Measurements from ENCODE around the gene DDX10. TPM values are rescaled to one million over a fixed set of nuclear protein-coding genes. Genes with fewer than 3 reads are reported as not detected.
"Not testable (repeated sequence)": the region's sequence is repeated elsewhere in the genome, so short reads cannot be mapped to it uniquely, and the experiment has no call there.

DDX10 gene
- total RNA-seq, 1 donor from 2014 or later, result 24.5 TPM

DNA sequence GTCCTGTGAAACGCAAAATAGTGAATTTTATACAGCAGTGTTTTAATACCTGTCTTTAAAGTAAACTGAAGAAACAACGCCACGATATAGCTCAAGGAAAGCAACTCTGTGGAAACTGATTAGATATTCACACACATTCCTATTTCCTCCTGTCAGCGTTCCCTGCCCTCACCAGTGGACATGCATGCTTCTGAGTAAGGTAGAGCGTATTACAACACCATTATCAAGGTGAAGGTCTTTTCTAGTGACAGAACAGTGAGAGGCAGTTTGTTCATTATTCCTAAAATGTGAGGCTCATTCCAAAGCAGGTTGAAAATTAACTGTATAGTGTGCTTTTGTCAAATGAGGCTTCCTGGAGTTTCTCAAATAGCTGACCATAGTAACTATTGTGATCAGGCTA, 153.1 kb downstream of the DDX10 start:
- Histone ChIP-seq H3K4me3 (ENCODE audit: low read depth, low read length) (no peak overlapping the region), H3K36me3 (ENCODE audit: control insufficient read depth, insufficient read depth, low read length) (no peaks in the 10 kb centered on the region), H3K27me3 (ENCODE audit: control insufficient read depth, insufficient read depth, low read length) (no peaks in the 10 kb centered on the region)
- peak; percentile 9 for DNase-seq (ENCODE audit: low read depth)
- TF ChIP-seq, protein P1, sequence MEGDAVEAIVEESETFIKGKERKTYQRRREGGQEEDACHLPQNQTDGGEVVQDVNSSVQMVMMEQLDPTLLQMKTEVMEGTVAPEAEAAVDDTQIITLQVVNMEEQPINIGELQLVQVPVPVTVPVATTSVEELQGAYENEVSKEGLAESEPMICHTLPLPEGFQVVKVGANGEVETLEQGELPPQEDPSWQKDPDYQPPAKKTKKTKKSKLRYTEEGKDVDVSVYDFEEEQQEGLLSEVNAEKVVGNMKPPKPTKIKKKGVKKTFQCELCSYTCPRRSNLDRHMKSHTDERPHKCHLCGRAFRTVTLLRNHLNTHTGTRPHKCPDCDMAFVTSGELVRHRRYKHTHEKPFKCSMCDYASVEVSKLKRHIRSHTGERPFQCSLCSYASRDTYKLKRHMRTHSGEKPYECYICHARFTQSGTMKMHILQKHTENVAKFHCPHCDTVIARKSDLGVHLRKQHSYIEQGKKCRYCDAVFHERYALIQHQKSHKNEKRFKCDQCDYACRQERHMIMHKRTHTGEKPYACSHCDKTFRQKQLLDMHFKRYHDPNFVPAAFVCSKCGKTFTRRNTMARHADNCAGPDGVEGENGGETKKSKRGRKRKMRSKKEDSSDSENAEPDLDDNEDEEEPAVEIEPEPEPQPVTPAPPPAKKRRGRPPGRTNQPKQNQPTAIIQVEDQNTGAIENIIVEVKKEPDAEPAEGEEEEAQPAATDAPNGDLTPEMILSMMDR (IDR thresholded peaks at IDR 0.05; ENCODE audit: insufficient read depth, low read length, poor library complexity, severe bottlenecking), result no peak

DNA sequence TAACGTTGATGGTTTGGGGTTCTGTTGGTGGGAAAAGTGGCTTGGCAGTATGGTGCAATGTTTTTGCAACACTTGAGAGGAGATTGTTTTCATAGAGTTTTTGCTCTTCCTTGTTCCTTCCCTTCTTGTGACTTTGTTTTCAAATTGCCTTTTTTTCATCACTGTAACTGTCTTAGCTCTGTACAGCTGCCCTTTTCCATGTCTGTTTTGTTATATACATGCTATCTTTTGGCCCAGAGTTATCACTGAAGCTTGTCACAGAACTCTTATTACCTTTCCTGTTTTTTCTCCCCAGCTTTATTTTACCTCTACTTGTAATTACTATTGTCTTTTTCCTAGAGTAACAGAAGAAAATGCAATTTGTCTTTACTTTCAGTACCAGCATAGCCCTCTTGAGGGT, 154.1 kb downstream of the DDX10 start:
- TF ChIP-seq, protein P1 (IDR thresholded peaks at IDR 0.05; ENCODE audit: insufficient read depth, low read length, poor library complexity, severe bottlenecking), result no peak
- Histone ChIP-seq H3K27me3 (ENCODE audit: control insufficient read depth, insufficient read depth, low read length) (no peaks in the 10 kb centered on the region), H3K36me3 (ENCODE audit: control insufficient read depth, insufficient read depth, low read length) (no peaks in the 10 kb centered on the region), H3K4me3 (ENCODE audit: low read depth, low read length) (no peak overlapping the region)
- no peak for DNase-seq (ENCODE audit: low read depth)

- TF ChIP-seq, protein P1 (IDR thresholded peaks at IDR 0.05; ENCODE audit: insufficient read depth, low read length, poor library complexity, severe bottlenecking), result no peak
- no peaks in the 10 kb centered on the region for H3K36me3 ChIP-seq (ENCODE audit: control insufficient read depth, insufficient read depth, low read length)
- no peak overlapping the region for H3K4me3 ChIP-seq (ENCODE audit: low read depth, low read length)
- no peaks in the 10 kb centered on the region for H3K27me3 ChIP-seq (ENCODE audit: control insufficient read depth, insufficient read depth, low read length)
- no peak for DNase-seq (ENCODE audit: low read depth)
Measured at GRCh38 chr11:108819957-108820356, 155.1 kb downstream of the DDX10 start.

GRCh38 chr11:108823960-108824359, 159.1 kb downstream of the DDX10 start:
- not testable (repeated sequence) for H3K4me3 ChIP-seq (ENCODE audit: low read depth, low read length); DNase-seq (ENCODE audit: low read depth); H3K27me3 ChIP-seq (ENCODE audit: control insufficient read depth, insufficient read depth, low read length); H3K36me3 ChIP-seq (ENCODE audit: control insufficient read depth, insufficient read depth, low read length)

DNA sequence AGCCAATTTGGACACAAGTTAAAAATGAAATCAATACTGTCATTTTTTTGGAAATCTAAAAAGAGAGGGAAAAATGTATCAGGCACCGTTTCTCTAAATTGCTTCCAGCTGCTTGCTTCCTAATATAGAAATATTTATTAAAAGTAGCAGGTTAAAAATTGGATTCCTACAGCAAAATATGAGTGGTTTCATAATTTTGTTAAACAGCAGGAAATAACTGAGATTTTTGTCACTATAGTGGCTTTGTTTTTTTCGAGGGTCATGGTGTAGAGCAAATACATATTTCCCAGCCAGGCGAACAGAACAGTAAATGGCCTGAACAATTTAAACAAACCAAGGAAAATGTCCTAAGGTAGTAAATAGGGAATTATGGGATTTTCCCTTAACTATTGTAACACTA, 159.7 kb downstream of the DDX10 start:
- TF ChIP-seq, protein P1 (IDR thresholded peaks at IDR 0.05; ENCODE audit: insufficient read depth, low read length, poor library complexity, severe bottlenecking), result no peak
- no peaks in the 10 kb centered on the region for H3K27me3 ChIP-seq (ENCODE audit: control insufficient read depth, insufficient read depth, low read length)
- H3K36me3 ChIP-seq (ENCODE audit: control insufficient read depth, insufficient read depth, low read length), result no peaks in the 10 kb centered on the region
- no peak overlapping the region for H3K4me3 ChIP-seq (ENCODE audit: low read depth, low read length)
- DNase-seq (ENCODE audit: low read depth), result no peak

DNA sequence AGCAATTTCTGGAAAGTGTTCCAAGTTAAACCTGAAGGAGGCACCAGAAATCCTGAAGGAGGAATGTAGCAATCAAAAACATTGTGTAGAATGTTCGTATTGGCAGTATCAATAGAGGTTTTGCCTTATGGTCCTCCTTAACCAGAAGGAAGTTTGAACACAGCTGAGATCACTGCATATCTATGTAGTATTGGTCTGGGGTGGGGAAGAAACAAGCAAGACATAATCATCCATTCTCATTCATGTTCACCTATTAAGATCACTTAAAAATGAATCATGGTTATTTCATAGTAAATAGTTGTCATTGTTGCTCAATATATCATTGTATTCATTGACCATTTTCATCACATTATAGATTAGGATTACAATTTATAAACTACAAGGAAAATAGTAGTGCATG, 160.5 kb downstream of the DDX10 start:
- Histone ChIP-seq H3K4me3 (ENCODE audit: low read depth, low read length) (no peak overlapping the region), H3K27me3 (ENCODE audit: control insufficient read depth, insufficient read depth, low read length) (no peaks in the 10 kb centered on the region), H3K36me3 (ENCODE audit: control insufficient read depth, insufficient read depth, low read length) (no peaks in the 10 kb centered on the region)
- TF ChIP-seq, protein P1 (IDR thresholded peaks at IDR 0.05; ENCODE audit: insufficient read depth, low read length, poor library complexity, severe bottlenecking), result no peak
- DNase-seq (ENCODE audit: low read depth), result no peak
